HCT116 (cell line): ENCODE data around the gene FOXP1.

Experiments used
- CTCF ChIP-seq, 3 experiments: fragments of 200-600 bp in 1 of 3; sonication (generic) in 1 of 3; IDR thresholded peaks in 2 of 3; conservative IDR thresholded peaks in 1 of 3; 2 replicates each; pipeline ENCODE4 v1.5.1; 2012 to 2017; ENCODE audit warnings: low read depth in 2 of 3, low read length in 2 of 3, antibody characterized with exemption in 1 of 3, borderline replicate concordance in 1 of 3, control low read depth in 1 of 3, mild to moderate bottlenecking in 1 of 3, mixed read lengths in 1 of 3, mixed run types in 1 of 3, moderate library complexity in 1 of 3; ENCODE audit not compliant: insufficient read depth in 1 of 3
- POLR2AphosphoS5 ChIP-seq: IDR thresholded peaks from 2 replicates; pipeline ENCODE4 v1.6.1; 2011; ENCODE audit warnings: mild to moderate bottlenecking, low read depth, low read length, moderate library complexity
- RAD21 ChIP-seq: IDR thresholded peaks from 2 replicates; pipeline ENCODE4 v1.6.1; 2012; ENCODE audit warnings: low read depth, mild to moderate bottlenecking

DNA sequence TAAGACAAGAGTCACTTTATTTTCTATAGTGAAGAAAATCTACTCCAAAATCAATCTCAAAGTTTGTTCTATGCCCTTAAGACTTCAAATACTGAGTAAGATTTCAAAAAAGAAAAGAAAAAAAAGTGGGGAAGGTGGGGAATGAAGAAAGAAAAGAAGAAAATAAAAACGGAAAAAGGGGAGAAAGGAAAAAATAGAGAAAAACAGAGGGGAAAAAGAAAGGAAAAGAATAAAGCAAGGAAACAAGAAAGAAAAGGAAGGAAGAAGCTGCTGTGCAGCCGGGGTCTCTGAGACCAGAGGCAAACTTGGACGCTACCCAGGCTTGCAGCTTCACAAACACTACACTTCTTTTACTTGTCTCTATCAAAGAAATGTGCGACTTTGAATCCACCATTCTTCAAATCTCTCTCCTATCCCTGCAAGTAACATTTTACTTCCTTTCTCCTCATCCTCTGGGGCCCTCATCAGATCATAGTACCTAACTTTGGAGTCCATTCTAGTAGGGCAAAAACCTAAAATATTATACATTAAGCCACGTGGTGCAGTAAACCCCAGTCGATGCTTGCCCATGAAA, 279.8 kb downstream of the FOXP1 start:
- TF ChIP-seq RAD21 (no peak), POLR2AphosphoS5 (no peak), CTCF (IDR thresholded peaks at IDR 0.05 in 2 of 3, conservative IDR thresholded peaks at IDR 0.05 in 1 of 3; ENCODE audit: borderline replicate concordance in 1 of 3, insufficient read depth in 1 of 3, low read depth in 2 of 3, low read length in 2 of 3) (no peak)
